Measurements from ENCODE around the gene KLHDC8A.
"Not testable (repeated sequence)": the region's sequence is repeated elsewhere in the genome, so short reads cannot be mapped to it uniquely, and the experiment has no call there.

Gene KLHDC8A

GRCh38 chr1:205298191-205298994 lies 58.3 kb downstream of the KLHDC8A start:
- no peak for DNase-seq (ENCODE audit: low read depth in 3 of 3)

GRCh38 chr1:205297546-205298177 lies 59.1 kb downstream of the KLHDC8A start:
- not testable (repeated sequence) for DNase-seq (ENCODE audit: low read depth in 3 of 3)

- DNase-seq (ENCODE audit: low read depth in 3 of 3): no peak
Measured at GRCh38 chr1:205296154-205296553, 60.6 kb downstream of the KLHDC8A start.

GRCh38 chr1:205294934-205295333 lies 61.8 kb downstream of the KLHDC8A start:
- no peak for DNase-seq (ENCODE audit: low read depth in 3 of 3)

- DNase-seq (ENCODE audit: low read depth in 3 of 3): no peak
Measured at GRCh38 chr1:205294175-205294917, 62.4 kb downstream of the KLHDC8A start.

- no peak for DNase-seq (ENCODE audit: low read depth in 3 of 3)
Measured at GRCh38 chr1:205293350-205294074, 63.2 kb downstream of the KLHDC8A start.

- no peak for DNase-seq (ENCODE audit: low read depth in 3 of 3)
Measured at GRCh38 chr1:205291596-205291995, 65.1 kb downstream of the KLHDC8A start.

GRCh38 chr1:205287767-205288559 lies 68.8 kb downstream of the KLHDC8A start:
- DNase-seq (ENCODE audit: low read depth in 3 of 3): peak in 2 of 3 experiments; percentile 45 to 60

- DNase-seq (ENCODE audit: low read depth in 3 of 3): no peak
Measured at GRCh38 chr1:205287076-205287475, 69.6 kb downstream of the KLHDC8A start.

- peak in 1 of 3 experiments; percentile 16 for DNase-seq (ENCODE audit: low read depth in 3 of 3)
Measured at GRCh38 chr1:205286335-205286950, 70.3 kb downstream of the KLHDC8A start.
